Measurements from ENCODE around the gene AMPD1.

Gene AMPD1

GRCh38 chr1:114627107-114627506, 68.2 kb downstream of the AMPD1 start:
- DNase-seq: no peak

- no peak for DNase-seq
Measured at GRCh38 chr1:114623364-114623763, 72.0 kb downstream of the AMPD1 start.

Data from activated CD4-positive, alpha-beta T cell treated with anti-CD3 and anti-CD28 coated beads for 4 hours (primary cell).